HL-60/S4 (cell line): ENCODE measurements around the gene VGF.

Experiments
- in situ Hi-C: fragments of 300-500 bp; cut with MboI; formaldehyde crosslinking; loops from 2 replicates; pipeline ENCODE4 v1.14.3; 2022; ENCODE audit warnings: low sequenced_read_pairs

VGF gene

DNA sequence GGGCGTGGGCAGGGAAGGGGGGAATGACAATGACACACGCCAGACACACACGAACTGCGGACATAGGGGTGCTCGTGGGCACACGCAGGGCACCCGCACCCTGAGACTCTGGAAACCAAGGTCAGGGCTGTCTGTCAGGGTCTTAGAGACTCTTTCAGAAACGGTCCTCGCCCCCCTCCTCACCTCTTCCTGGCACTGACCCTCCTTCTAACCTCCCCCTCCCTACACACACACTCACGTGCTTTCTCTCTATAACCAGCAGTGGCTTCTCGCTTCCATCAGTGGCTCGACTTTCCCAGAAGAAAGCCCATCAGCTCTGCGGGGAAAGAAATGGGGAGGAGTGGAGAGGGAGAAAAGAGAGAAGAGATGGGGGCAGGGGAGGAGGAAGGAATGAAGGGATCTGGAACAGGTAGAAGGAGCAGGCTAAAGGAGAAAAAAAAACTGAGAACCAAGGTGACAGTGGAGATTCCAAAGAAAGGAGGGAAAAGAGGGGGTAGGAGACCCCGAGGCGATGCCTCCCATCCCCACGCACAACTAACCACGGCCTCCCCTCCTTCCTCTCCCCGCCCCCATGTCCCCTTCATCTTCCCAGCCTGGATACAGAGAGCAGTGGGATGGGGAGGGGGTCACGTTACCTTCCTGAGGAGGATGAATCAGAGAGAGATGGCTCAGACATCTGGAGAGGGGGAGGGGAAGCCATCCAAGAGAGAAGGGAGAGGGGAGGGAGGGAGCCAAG is 1.7 kb upstream of the VGF start:
- in situ Hi-C loops = no loop called here

DNA sequence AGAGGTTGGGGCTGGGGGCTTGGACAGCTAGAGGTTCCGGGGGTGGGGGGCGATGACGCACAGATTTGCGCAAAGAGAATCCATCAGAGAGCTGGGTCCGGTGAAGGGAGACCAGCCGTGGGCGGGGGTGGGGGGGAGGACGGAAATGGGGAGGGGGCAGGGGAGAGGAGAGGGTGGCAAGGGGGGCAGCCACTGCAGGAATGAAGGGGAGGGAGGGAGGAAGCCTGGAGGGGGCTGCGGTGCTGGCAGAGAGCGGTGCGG is 1.2 kb upstream of the VGF start:
- in situ Hi-C loops = no loop called here

DNA sequence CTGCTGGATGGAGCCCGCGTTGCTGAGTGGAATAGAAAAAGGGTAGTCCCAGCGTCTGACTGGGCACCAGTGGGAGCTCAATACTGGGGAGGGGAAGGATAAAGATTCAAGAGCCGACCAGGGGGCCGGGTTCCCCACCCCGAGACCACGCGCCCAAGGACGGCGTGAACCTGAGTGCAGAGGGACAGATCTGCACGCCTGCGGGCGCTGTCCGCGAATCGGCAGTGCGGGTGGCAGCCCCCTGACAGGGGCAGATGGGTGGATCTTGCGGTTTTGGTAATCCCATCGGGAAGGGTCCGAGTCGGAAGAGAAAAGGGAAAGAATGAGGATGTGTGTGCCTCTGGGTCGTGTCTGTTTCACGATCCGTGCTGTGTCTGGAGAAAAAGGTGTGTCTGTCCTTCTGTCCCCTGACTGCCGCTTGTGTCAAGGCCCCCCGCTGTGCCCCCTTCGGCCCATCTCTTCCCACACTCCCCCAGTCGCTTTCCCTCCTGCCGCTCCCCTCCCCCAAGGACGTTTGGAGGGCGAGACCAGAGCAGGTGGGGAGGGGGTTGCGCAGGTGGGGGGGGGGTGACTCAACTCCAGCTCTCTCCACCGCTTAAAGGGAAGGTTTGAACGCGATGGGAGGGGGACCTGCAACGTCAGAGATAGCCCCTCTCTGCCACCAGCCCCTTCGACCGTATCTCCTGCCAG is 734 bp upstream of the VGF start:
- in situ Hi-C loops = no loop called here

DNA sequence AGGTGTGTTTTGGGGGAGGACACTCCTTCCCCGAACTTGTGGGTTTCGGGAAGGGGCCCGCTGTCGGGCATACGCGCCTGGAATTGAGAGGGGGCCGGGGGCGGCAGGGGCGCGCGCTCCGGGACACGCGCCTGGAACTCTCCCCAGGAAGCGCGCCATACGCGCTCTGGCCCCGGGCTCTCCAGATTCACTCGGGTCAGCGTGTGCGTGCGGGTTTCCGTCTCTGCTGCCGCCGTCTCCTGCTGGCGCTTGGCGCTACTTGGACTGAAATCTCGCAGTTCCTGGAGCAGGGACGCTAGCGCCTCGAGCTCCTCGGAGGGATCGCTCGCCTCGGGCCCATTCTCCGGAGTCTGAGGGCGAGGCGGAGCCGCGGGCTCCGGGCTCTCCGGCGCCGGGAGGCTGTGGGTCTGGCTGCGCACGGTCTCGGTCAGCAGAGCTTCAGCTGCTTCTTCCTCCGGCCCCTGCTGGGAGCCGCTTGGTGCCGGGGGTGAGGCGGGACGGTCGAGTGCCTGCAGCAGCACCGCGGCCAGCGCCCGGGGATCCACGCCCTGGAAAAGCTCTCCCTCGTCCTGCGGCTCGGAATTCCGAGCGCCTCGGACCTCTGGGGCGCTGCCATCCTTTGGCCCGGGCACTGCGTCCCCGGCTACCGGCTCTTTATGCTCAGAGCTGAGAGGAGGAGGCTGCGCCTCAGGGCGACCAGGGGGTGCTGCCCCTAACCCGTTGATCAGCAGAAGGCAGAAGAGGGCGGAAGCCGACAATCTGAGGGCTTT is 1.1 kb downstream of the VGF start:
- in situ Hi-C loops = no loop called here

DNA sequence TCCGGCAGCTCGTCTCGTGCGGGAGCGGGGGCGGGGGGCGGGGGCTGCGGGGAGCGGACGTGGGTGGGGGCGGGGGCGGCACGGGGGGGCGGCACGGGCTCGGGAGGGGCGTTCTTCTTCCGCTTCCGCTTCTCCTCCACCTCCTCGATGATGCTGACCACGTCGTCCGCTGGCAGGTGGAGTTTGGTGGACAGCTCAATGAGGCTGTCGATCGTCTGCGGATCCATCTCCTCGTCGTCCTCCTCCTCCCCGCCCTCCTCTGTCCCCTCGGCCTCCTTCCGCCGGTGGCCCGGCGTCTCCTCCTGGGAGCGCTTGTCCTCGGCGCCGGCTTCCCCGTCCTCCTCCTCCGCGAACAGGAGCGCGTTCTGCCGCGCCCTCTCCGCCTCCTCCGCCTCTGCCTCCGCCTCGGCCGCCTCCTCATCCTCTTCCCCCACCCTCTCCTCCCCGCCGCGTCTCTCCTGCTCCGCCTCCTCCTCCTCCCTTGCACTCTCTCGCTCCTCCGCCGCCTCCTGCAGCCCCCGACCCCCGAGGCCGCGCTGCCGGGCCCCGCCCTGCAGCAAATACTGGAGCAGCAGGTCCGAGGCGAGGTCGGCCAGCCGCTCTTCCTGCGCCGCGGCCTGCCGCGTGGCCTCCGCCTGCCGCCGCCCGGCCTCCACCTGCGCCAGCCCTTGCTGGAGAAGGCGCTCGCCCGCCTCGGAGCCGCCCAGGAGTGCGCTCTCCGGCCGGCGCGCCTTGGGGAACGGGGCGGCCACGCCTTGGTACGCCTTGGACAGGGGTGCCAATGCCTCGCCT is 1.9 kb downstream of the VGF start:
- in situ Hi-C loops = no loop called here

DNA sequence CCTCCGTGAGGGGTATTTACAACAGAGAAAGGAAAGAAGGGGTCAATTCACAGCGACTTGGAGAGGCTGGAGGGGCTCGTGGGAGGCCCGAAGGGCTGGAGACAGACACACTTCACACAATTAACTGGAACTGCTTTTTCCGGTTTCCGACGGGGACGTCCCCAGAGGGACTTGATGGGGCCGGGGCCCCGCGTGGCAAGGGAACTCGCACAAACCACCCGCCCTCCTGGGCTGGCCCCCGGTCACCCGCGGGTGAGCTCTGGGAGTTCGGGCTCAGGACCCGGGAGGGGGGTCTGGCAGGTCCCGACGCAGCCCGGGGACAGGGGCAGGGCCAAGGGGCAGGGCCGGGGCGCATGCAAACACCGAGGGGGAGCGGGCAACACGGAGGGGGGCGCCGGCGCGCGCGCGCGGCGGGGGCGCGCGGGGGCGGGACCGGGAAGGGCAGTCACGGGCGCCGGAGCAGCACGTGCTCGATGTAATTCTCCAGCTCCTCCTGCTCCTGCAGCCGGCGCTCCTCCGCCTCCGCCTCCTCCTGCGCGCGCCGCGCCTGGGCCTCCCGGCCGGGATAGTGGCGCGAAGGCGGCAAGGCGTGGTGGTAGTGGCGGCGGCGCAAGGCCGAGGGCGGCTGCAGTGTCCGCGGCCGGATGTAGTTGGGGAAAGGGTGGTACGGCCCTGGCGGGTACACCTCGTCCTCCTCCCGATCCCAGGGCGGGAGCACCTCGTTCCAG is 2.7 kb downstream of the VGF start:
- in situ Hi-C loops = no loop called here

DNA sequence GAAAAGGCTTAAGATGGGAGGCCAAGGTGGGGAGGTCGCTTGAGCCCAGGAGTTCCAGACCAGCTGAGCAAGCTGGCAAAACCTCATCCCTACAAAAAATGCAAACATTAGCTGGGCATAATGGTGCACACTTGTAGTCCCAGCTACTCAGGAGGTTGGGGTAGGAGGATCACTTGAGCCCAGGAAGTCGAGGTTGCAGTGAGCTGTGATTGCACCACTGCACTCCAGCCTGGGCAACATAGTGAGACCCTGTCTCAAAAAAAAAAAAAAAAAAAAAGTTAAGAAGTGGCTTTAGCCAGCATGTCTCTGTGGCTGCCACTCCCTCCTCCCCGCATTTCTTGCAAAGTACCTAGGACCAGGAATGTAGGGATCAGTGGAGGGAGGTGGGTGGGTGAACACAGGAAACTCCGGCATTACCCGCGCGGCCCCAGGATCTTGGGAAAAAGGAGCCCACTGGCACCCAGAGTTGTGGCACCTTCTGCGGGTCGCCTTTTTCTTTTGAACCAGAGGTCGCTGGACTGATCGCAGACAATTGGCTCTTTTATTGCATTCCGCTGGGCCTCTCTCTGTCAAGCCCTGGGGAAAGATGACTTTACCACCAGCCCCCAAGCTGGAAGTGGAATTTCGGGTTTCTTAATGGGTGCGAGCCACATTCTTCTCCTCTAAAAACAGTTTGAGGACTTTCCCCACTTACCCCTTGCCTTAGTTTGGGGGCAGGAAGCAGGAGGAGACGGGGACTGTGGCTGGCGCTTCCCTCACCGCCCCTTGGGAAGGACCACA is 3.5 kb downstream of the VGF start:
- in situ Hi-C loops = no loop called here

DNA sequence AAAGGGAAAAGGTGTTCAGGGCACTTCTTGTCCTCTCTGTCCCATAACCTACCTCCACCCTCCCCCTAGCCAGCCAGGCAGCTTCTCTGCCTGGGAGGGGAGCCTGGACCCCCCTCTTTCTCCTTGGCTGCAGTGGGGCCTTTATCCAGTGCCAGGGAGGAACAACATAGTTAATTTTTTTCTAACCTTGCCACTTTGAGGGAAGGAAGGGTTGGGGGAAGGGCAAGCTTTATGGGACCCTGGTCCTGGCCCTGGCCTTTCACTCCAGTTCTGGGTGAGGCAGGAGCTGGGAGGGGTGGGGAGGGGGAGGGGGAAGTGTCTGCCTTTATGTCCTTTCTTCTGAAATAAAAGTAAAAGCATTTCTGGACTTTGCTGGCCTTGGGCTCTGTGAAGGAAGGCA is 4.5 kb downstream of the VGF start:
- in situ Hi-C loops = no loop called here

DNA sequence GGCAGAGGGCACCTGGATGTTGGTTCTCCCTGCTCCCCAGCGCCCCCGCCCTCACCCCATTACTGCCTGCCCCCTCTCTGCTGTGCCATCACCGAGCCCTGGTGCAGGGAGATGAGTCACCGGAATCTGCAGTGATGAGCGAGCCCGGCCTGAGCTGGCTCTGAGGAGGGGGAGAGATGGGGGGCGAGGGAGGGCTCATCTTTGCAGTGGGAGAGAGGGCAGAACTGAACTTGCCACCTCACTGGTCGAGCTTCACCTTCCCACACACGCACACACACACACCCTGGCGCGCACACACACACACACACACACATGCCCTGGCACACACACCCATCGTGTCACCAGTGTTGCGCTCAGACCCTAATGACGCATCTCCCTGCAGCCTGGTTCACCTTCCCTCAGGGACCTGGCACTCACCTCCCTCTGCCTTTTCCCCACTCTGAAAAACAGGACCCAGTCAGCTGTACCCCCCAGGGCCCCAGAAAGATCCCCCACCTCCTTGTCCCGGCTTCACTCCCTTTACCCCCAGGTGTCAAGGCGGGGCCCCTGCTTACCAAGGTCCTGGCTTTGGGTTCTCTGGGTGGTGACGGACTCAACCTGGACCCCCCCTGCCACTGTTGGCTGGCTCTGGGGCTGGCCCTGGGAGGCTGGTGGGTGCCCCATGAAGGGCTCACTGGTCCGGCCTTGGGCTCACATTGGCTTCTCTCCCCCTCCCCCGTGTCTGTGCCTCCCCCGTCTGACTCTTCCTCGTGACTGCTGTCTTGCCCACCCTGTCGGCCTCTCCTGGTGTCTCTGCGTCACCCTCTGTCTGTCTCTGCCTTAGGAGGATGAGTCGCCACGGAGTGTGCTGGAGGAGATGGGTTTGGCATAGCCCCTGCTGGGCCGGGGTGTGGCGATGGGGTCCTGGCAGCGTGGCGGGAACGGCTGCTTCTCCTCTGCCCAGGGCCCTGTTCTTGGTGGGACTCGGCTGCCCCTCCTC is 5.4 kb downstream of the VGF start:
- in situ Hi-C loops = no loop called here

DNA sequence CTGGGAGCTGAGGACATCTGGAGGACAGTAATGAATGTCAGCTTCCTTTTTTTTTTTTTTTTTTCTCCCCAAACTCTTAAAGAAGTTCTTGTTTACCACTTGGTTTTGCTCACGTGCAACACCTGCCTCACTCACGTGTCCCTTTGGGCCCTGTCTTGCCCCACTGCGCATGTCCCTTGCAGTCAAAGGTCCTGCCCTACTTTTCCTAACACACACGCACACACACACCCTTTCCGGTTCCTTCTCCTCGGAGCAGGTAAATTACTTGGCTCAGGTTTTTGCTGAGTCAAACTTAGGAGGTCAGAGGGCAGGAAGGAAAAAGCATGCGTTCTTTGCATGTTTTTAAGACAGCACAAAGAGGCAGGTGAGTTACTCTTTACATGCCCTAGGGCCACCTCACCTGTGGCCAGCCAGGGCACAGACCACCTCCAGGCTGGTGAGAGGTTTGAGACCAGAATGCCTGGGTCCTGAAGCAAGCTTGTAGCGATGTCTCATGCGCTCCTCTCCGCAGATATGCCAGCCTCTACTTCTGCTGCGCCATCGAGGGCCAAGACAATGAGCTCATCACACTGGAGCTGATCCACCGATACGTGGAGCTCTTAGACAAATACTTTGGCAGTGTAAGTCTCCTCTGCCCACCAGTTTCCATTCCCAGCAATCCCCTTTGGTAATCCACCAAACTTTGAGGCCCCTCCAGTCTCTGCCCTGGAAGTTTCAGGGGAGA is 8.3 kb downstream of the VGF start:
- in situ Hi-C loops = no loop called here

DNA sequence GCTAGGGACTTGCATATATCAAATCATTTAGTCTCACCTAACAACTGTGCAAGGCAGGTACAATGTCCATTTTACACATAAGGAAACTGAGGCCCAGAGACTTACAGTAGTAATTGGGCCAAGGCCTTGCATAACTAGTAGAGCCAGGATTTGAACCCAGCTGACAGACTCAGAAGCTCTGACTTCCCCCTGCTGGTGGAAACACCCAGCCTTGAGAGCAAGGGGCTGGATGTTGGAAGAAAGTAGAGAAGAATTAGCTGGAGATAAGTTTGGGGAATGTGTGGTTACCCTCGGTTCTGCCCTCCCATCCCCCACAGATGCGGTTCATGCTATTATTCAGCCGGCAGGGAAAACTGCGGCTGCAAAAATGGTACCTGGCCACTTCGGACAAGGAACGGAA is 9.1 kb downstream of the VGF start:
- in situ Hi-C loops = no loop called here

DNA sequence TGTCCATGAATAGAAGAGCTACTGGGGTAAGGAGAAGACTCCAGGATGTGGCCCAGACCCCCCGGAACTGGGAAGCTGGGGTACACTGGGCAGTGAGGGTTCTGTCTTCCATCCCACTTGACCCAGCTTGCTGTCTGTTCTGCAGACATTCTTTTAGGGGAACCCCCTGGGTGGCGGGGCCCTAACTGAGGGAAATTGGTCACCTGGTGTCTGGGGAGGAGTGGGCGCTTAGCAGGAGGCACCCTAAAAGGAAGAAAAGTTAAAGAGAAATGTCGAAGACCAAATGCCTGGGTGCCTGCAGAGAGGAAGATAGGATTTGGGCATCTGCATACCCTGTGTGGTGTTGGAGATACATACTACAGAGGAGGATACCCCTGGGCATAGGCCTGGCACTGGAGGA is 10.1 kb downstream of the VGF start:
- in situ Hi-C loops = no loop called here

DNA sequence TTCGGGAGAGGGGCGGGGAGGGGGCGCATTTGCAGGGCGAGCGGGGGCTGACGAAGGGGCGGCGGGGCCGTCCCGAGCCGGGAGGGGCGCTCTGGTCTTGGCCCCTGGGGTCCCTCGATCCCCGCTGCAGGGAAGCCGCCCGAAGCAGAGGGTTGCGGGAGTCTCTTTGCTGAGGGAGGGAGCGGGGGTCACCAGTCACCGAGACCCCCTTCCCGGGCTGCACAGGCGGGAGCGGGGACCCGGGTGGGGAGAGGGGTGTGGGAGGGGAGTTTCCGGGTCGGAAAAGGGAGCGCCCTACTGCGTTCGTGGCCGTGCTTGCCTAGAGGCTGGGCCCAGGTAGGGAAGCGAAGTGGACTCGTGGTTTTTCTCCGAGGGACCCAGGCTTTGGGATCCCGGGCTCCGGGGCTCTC is 10.7 kb downstream of the VGF start:
- in situ Hi-C loops = no loop called here

DNA sequence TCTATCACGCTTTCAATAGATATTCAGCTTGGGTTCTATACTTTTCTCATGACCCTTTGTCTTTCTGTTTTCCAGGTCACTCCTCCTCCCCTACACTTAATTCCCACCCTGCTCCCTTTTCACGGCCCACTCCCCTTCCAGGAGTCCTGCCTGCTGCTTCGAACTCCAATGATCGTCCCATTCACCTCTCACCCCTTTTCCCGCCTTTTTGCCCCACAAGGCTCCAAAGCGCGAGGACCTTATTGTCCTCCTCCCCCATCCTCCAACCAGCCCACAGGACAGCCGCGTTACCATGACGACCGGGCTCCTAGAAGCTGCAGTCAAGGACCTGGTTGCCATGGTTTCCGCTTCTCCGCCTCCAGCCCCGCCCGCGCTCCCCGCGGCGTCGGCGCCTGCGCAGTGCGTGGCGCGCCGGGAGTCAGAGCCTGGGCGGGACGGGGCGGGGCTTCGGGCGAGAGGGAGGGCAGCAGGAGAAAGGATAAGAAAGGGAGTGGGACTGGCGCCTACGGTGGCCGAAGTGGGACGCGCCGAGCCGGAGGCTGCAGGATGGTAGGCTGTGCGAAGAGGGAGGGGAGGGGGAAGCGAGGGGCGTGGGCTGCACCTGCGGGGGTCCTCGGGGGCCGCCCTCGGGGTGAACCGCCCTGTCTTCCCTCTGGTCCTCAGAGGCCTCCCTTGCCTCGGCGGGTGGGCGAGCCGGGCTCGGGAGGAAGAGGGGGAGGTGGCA is 11.2 kb downstream of the VGF start, which contains the start of gene AP1S1:
TSS of gene AP1S1 (plus strand) at position 508 of the 724 bp plus-strand sequence. CDS start at position 547, 39 bp downstream.
- in situ Hi-C loops = no loop called here

DNA sequence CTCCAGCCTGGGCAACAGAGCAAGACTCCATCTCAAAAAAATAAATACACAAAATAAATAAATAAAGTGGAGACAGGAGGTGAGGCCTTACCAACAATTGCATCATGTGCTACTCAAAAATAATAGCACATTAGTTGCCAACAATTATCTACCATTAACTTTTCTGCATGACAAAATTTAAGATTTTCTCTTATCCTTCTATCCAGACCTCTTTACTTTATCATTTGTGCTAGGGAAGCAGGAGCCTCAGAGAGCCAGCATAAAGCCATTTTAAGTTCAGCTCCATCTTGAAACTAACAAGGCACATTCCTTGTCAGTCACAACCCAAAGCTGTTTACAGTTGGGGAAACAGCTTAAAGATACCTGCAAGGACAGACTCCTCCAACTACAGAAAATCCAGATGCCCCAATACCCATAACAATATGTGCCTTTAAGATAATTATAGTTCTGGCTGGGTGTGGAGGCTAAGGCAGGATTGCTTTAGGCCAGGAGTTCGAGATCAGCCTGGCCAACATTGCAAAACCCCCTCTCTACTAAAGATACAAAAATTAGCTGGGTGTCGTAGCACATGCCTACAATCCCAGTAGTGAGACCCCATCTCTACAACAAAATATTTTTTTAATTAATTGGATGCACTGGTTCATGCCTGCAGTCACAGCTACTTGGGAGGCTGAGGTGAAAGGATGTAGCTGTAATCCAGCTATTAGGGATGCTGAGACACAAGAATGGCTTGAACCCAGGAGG is 13.3 kb downstream of the VGF start:
- in situ Hi-C loops = no loop called here

DNA sequence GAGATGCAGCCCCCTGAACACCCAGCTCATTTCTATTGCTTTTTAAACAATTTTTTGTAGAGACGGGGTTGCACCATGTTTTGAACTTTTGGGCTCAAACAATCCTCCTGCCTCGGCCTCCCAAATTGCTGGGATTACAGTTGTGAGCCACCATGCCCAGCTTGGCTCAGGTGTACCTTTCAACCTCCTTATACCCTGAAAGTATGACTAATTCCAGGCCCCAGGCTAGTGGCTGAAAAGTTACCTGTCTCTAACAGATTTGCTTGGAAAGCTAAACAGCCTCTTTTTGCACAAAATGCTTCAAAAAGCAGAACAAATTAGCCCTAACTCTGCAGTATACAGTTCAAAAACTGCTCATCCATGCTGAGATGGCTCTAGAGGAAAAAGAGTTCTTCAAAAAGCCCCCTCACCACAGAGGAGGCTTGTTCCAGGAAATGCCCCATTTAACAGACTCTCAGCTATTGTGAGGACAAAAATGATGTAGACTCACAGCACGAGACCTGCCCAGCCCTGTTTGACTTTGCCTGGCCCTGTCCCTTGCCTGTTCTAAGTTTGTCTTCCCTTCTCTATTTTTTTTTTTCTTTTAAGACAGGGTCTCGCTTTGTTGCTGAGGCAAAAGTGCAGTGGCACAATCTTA is 24.5 kb downstream of the VGF start:
- in situ Hi-C loops = loop anchor here (10.0 kb wide), 1 partner anchor 144 kb away; no protein-coding TSS in a partner anchor
